GM21723 (cell line): ENCODE measurements around the gene CNTROB.

Experiments
- ATAC-seq: cut with Tn5 transposase; IDR thresholded peaks from one replicate; pipeline ENCODE4 v1.9.1; 2021; ENCODE audit warnings: mild to moderate bottlenecking, moderate library complexity; ENCODE audit not compliant: unreplicated experiment

The CNTROB gene

GRCh38 chr17:7984904-7985303, 52.9 kb downstream of the CNTROB start:
- no peak for ATAC-seq

GRCh38 chr17:7987112-7987893, 55.3 kb downstream of the CNTROB start:
- ATAC-seq, result no peak

DNA sequence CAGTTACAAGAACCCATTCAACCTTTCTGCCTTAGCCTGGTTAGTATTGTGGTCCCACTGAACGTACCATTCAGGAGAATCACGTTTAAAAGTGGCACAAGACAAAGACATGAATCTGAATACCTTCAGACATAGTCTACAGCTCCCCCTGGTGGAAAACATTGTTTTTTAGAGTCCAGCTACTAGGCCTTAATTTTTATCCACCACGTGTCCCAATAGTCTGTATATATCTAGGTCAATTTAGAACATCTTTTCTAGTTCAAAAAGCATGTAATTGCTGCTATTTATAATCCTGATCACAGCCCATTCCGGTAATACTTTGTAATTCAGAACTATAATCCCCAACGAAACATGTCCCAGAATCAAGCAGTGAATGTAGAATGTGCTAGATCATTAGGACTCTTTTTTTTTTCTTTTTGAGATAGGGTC, 56.8 kb downstream of the CNTROB start:
- ATAC-seq, result no peak

- peak; percentile 85 for ATAC-seq
Measured at GRCh38 chr17:7989781-7990655, 58.0 kb downstream of the CNTROB start.

- ATAC-seq, result no peak
Measured at GRCh38 chr17:7992516-7992915, 60.5 kb downstream of the CNTROB start.

- ATAC-seq, result no peak
Measured at GRCh38 chr17:7992924-7993323, 60.9 kb downstream of the CNTROB start.

DNA sequence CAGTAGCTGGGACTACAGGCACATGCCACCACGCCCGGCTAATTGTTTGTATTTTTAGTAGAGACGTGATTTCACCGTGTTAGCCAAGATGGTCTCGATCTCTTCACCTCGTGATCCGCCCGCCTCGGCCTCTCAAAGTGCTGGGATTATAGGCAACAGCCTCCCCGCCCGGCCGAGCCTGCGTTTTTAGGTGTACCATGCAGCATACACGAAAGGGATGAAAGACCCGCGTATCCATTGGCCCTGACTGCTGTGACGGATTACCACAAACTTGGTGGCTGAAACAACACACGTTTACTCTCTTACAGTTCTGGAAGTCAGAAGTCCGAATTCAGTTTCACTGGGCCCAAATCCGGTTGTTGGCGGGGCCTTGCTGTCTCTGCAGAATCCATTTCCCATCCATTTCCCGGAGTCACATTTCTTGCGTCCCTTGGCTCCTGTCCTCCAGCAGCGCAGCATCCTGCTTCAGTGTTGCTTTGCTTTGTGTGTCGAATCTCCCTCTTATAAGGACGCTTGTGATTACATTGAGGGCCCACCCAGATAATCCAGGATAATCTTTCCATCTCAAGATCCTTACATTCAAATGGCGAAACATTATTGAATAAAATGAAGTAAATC, 62.1 kb downstream of the CNTROB start:
- ATAC-seq, result no peak

- ATAC-seq, result no peak
Measured at GRCh38 chr17:7995724-7996123, 63.7 kb downstream of the CNTROB start.

- no peak for ATAC-seq
Measured at GRCh38 chr17:7997186-7997585, 65.2 kb downstream of the CNTROB start.
